Neutrophil (primary cell): ENCODE measurements around the gene CIRBP.

ENCODE experiments used
- H3K27ac ChIP-seq: fragments of 200-600 bp; sonication (generic); 2 replicates; pipeline ENCODE4 v1.5.1; 2016; ENCODE audit warnings: mild to moderate bottlenecking, moderate library complexity
- H3K27me3 ChIP-seq: fragments of 200-600 bp; sonication (generic); 2 replicates; pipeline ENCODE4 v1.6.0; 2016; ENCODE audit warnings: mild to moderate bottlenecking
- H3K36me3 ChIP-seq: fragments of 200-600 bp; sonication (generic); 2 replicates; pipeline ENCODE4 v1.5.1; 2017
- H3K4me1 ChIP-seq, 2 experiments: fragments of 200-600 bp in 1 of 2; sonication (generic) in 1 of 2; 1 replicate in 1 of 2; 2 replicates in 1 of 2; pipeline versions ENCODE4 v1.5.1 to v1.6.1; 2013 to 2016; ENCODE audit warnings: low read depth in 1 of 2, low read length in 1 of 2, mild to moderate bottlenecking in 1 of 2, moderate library complexity in 1 of 2; ENCODE audit not compliant: control insufficient read depth in 1 of 2, insufficient read depth in 1 of 2
- H3K4me3 ChIP-seq, 2 experiments: fragments of 200-600 bp in 1 of 2; sonication (generic) in 1 of 2; 1 replicate in 1 of 2; 2 replicates in 1 of 2; pipeline ENCODE4 v1.5.1; 2013 to 2016; ENCODE audit warnings: low read depth in 1 of 2, low read length in 1 of 2, mild to moderate bottlenecking in 1 of 2, moderate library complexity in 1 of 2
- H3K9me3 ChIP-seq: fragments of 200-600 bp; sonication (generic); 2 replicates; pipeline ENCODE4 v1.5.1; 2016
- CTCF ChIP-seq: fragments of 200-600 bp; sonication (generic); IDR thresholded peaks from 2 replicates; pipeline ENCODE4 v1.5.1; 2016; ENCODE audit warnings: antibody characterized with exemption

CIRBP gene

GRCh38 chr19:1296575-1297271 lies 27.6 kb downstream of the CIRBP start:
- peaks cover 86% of the 10 kb centered on the region for H3K27me3 ChIP-seq
- H3K27ac ChIP-seq: no peak overlapping the region
- H3K36me3 ChIP-seq: no peaks in the 10 kb centered on the region
- TF ChIP-seq CTCF: no peak
- H3K9me3 ChIP-seq: no peaks in the 10 kb centered on the region
- no peak overlapping the region for H3K4me3 ChIP-seq
- H3K4me1 ChIP-seq: peaks cover 3 to 8% of the 10 kb centered on the region in 2 experiments

GRCh38 chr19:1298235-1298634 lies 29.1 kb downstream of the CIRBP start:
- H3K9me3 ChIP-seq: no peaks in the 10 kb centered on the region
- H3K27ac ChIP-seq: no peak overlapping the region
- peaks cover 3 to 8% of the 10 kb centered on the region in 2 experiments for H3K4me1 ChIP-seq
- H3K27me3 ChIP-seq: peaks cover 76% of the 10 kb centered on the region
- H3K36me3 ChIP-seq: no peaks in the 10 kb centered on the region
- TF ChIP-seq CTCF: no peak
- H3K4me3 ChIP-seq: no peak overlapping the region

- Histone ChIP-seq H3K27ac (no peak overlapping the region), H3K36me3 (no peaks in the 10 kb centered on the region), H3K9me3 (no peaks in the 10 kb centered on the region), H3K4me3 (no peak overlapping the region), H3K4me1 (peaks cover 3 to 8% of the 10 kb centered on the region in 2 experiments), H3K27me3 (peaks cover 61% of the 10 kb centered on the region)
- TF ChIP-seq CTCF: no peak
Observed at GRCh38 chr19:1299801-1300200, 30.7 kb downstream of the CIRBP start.

GRCh38 chr19:1300744-1301490 lies 31.8 kb downstream of the CIRBP start:
- no peak for TF ChIP-seq CTCF
- H3K27ac ChIP-seq: no peak overlapping the region
- no peaks in the 10 kb centered on the region for H3K9me3 ChIP-seq
- peaks cover 50% of the 10 kb centered on the region for H3K27me3 ChIP-seq
- peaks cover 0 to under 1% of the 10 kb centered on the region in 2 experiments for H3K4me1 ChIP-seq
- H3K36me3 ChIP-seq: no peaks in the 10 kb centered on the region
- no peak overlapping the region for H3K4me3 ChIP-seq

GRCh38 chr19:1302533-1303239 lies 33.6 kb downstream of the CIRBP start:
- no peak overlapping the region for H3K4me3 ChIP-seq
- no peak for TF ChIP-seq CTCF
- no peaks in the 10 kb centered on the region for H3K4me1 ChIP-seq
- no peak overlapping the region for H3K27ac ChIP-seq
- peaks cover 32% of the 10 kb centered on the region for H3K27me3 ChIP-seq
- H3K9me3 ChIP-seq: no peaks in the 10 kb centered on the region
- no peaks in the 10 kb centered on the region for H3K36me3 ChIP-seq
